Measurements from ENCODE around the gene SLC25A42.
"Not testable (repeated sequence)": the region's sequence is repeated elsewhere in the genome, so short reads cannot be mapped to it uniquely, and the experiment has no call there.

The SLC25A42 gene

DNA sequence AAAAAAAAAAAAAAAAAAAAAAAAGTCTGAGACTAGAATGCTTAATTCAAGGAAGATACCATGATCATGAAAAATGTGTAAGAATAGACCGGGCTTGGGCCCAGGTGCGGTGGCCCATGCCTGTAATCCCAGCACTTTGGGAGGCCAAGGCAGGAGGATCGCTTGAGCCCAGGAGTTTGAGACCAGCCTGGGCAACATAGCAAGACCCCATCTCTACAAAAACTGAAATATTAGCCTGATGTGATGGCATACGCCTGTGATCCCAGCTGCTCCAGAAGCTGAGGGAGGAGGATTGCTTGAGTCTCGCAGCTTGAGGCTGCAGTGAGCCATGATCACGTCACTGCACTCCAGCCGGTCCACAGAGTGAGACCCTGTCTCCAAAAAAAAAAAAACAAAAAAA is 43.1 kb downstream of the SLC25A42 start:
- DNase-seq: not testable (repeated sequence)

DNA sequence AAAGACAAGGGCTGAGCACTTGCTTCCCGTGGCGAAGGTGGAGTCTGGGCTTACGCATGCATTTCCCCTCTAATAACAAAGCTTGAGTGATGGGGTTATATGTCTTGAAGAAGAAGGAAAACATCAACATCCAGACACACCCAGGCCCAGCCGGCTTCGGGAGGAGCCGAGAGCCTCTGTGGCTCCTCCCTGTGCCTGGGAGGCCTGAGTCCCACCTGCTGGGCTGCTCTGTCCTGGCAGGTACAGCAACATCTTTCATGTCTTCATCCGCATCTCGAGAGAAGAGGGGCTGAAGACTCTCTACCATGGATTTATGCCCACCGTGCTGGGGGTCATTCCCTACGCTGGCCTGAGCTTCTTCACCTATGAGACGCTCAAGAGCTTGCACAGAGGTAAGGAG is 43.9 kb downstream of the SLC25A42 start:
- no peak for DNase-seq

DNA sequence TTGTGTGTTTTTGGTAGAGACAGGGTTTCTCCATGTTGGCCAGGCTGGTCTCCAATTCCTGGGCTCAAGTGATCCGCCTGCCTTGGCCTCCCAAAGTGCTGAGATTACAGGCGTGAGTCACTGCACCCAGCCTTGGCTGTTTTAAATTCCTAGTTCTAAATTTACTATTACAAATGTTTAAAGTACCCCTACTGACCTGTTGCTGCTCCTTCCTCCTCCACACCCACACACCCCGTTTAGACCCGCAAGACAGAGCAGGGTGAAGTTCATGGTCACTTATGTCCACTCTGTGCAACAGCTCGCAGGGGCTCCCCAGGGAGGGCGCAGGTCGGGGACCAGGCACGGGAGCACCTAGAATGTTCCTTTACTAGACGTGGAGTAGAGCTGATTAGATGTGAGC is 45.8 kb downstream of the SLC25A42 start:
- no peak for DNase-seq

DNA sequence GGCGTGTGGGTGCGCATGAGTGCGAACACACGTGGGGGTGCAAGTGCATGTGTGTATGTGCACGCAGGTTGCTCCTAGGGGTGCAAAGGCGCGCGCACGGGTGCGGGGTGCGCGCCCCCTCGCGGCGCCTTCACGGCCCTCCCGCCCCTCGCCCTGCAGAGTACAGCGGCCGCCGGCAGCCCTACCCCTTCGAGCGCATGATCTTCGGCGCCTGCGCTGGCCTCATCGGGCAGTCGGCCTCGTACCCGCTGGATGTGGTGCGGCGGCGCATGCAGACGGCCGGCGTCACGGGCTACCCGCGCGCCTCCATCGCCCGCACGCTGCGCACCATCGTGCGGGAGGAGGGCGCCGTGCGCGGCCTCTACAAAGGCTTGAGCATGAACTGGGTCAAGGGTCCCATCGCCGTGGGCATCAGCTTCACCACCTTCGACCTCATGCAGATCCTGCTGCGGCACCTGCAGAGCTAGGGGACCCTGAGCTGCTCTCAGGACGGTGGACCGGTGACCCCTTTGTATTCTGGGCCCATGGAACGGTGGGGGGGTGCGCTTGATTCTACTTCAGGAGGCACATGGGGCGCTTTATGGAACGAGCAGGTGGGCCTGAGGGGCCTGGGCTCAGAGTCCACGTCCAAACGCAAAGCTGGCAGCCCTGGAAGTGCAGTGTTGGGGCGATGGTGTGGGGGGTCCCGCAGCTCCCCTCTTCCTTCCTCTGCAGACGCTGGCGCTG is 46.8 kb downstream of the SLC25A42 start:
- no peak for DNase-seq

DNA sequence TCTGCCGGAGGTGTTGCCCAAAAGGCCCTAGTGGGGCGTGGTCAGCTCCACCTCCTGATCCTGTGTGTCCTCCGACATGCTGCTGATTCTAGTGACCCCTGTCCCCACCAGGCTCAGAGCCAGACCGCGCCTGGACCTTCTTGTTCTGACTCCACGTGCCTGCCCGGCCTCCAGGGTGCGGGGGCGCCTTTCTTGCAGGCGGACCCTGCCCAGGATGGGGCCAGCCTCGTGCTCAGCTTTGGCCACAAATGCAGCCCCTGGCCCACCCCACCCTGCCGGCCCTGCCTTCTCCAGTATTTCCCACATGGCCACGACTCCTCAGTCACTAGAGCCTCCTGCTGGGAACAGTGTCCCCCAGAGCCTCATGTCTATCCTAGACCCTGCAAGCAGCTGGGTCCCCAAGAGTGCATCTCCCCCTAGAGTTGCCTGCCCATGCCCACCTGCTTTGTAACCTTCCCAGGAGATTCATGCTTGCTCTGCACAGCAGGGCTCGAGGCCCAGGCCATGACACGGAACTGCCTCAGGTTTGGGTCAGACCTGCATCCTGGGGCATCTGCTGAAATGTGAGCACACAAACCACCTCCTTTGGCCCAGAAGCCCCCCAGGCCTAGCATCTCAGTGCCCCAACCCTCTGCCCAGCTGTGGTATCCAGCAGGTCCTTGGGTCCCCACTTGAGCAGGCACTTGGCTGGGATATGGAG is 47.5 kb downstream of the SLC25A42 start:
- DNase-seq: no peak

DNA sequence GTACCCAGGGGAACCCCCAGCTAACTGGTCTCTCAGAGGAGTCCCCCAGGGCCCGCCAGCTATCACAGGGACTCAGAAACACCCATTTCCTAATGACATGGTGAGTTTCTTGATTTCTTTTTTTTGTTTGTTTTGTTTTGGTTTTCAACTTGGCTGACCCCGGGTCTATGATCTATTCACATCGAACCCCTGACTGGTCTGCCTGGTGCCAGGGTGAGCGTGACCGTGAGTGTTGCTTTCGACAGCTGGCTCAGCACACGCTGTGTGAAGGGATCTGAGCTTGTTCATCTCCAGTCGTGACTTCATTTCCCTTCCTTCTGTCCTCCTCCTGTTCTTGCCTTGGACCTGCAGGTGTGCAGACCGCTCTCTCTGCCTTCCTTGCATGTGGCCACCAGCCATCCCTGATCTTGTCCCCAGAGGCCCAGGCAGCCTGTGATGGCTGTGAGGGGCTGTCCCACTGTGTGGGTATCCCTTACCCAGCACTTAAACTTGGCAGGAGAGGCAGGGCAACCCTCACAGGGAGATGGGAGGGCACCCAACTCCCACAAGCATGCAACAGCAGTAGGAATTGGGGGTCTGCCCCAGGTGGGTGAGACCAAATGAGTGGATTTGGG is 48.3 kb downstream of the SLC25A42 start:
- no peak for DNase-seq

DNA sequence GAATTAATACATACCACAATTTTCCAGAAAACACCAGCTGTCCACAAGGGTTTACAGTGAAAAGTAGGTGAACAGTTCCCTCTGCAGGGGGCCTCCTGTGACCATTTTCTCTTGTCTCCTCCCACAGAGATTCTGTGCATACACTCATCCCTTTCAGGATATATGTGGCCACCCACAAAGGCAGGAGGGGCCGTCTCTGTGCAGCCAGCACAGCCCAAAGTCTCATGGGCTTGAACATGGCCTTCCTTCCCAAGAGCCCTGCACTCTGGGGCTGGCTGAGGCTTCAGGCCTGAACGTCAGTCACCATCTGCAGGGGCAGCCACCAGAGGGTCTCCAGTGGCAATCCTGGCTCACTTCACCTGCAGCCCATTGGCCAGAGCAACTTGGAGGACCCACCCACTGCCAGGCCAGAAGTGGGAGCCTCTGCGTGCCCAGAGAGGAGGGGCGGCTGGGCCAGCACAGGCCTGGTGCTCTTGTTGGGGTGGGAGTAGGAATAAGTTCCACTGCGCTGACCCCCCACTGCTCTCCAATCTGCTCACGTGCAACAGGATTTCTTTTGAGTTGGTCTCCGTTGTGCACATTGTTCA is 49.3 kb downstream of the SLC25A42 start:
- DNase-seq: no peak

DNA sequence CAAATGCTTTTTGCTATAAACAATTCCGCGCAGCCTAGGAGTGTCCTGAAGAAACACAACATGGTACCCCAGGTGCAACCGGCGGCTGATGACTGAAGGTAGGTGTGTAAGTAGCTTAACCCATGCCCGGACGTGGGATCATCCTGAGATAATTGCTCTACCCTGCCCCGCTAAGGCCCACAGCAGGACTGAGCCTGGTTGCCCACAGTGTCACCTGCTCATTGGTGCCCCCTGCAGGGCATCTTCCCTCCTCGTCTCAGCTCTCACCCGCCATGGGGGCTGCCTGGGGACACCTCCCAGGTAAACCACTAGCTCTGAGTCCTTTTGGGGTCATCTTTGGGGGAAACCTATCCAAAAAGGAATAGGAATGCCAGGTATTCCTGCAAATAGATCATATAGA is 52.2 kb downstream of the SLC25A42 start:
- no peak for DNase-seq

DNA sequence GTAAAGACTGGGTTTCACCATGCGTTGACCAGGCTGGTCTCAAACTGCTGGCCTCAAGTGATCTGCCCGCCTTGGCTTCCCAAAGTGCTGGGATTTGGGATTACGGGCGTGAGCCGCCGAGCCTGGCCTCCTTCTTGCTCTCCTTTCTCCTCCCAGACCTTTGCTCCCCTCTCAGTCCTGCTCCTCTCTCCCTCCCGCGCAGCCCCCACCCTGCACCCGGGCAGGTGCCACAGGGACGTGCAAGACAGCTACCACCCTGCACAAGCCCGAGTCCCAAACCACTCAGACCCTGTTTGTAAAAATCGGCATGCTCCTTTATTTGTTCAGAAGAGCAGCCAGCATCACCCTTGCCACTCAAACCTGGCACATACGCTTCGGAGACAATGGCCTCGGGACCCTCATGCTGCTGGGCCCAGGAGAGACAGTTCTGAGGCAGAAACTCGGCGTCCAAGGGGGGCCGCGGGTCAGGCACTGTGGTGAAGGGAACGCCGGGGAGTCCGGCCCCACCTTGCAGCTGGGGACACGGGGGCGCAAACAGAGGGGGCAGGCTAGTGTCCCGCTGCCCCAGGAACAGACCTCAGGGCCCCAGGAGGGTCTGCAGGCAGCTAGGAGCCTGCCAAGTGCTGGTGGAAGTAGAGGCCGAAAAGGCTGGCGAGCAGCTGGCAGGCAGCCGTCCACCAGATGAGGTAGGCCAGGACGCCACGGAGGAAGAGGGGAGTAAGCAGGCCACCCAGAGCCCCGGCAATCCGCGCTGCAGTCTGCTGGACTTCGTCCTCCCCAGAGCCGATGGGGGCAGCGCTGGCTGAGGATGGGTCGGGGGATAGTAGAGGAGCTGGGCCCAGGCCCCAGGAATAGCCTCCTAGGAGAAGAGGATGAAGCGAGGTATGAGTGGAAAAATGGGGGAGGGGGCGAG is 55.8 kb downstream of the SLC25A42 start:
- DNase-seq: no peak

DNA sequence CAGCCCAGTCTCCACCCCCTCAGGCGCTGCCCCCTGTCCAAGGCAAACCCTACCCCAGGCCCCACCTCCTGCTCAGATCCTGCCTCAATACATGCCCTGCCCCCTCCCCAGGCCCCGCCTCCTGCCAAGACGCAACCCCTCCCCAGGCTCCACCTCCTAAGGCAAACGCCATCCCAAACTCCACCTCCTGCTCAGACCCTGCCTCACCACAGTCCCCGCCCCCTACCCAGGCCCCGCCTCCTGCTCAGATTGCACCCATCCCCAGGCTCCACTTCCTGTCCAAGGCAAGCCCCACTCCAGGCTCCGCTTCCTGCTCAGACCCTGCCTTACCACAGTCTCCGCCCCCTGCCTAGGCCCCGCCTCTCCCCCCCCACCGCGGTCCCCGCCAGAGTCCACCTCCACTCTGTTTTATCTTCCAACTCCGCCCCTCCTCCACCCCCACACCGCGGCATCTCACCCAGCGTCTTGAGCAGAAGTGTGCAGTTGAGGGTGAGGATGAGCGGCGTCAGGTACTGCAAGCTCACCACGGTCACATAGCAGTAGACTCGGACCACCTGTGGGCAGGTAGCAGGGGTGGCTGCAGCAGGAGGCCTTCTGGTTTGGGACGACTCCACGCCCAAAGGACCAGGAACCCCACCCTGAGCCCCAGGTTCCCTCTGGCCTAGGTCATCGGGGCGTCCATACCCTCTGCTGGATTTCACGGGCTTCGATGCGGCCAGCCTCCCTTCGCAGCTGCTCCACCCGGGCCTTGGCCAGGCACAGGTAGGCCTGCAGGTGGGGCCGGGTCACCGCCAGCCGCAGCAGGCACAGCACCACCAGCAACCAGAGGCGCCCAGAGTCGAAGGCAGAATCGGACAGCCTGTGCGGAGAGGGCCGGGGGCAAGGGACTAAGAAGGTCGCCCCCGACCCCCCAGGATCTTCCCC is 56.8 kb downstream of the SLC25A42 start:
- no peak for DNase-seq

DNA sequence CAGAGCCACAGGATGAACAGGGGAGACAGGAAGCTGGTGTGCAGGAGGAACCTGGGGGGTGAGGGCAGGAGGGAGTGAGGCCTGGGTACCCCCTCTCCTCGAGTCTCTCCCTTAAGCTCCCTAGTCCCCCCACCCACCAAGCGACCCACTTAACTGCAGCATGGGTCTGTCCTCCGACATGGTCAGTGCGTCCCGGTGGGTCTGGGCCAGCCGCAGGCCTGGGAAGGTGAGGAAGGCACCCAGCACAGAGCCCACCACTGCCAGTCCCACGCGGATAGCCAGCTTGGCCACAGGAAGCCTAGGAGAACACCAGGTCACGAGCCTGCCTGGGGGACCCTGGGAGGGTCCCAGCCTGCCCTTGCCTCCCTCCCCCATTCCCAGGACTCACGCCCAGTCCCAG is 57.6 kb downstream of the SLC25A42 start:
- no peak for DNase-seq

DNA sequence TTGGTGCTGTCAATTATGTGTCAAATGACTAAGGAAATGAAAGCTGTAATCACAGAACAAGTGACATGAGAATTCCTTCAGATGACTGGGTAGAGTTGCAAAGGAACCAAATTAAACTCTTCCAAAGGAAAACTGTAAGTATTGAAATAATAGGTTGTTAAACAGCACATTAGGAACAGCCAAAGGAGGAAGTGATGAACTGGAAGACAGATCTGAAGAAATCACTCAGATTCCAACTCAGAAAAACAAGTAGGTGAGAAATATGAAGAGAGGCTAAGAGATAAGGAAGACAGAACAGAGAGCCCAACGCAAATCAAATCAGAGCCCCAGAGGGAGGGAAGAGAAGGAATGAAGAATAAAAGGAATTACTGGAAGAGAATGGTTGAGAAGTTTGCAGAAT is 59.1 kb downstream of the SLC25A42 start:
- DNase-seq: no peak

DNA sequence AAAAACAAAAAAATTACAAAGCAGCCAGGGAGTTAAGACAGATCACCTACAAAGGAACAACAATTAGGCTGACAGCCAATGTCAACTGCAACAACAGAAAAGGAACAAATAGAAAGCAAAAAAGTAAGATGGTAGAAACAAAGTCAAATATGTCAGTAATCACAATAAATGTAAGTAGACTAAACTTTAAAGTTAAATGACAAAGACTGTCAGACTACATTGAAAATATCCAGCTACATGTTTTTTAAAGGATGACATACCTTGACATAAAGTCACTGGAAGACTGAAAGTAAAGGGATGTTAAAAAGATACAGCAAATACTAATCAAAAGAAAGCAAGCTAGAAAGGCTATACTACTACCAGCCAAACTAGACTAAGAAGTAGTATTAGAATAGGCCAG is 59.6 kb downstream of the SLC25A42 start:
- no peak for DNase-seq

DNA sequence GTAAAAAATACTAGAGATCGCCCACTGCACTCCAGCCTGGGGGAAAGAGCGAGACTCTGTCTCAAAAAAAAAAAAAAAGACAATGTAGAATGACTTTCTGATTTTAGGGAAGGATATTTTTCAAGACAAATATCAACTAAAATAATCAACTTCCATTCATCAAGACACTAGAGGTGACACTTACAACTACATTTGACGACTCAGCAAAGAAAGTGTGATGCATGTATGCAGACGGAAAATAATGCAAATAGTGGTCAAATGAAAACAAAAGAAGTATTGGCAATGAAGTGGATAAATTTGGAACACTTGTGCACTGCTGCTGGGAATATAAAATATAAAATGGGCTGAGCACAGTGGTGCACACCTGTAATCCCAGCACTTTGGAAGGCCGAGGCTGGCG is 62.3 kb downstream of the SLC25A42 start:
- no peak for DNase-seq

DNA sequence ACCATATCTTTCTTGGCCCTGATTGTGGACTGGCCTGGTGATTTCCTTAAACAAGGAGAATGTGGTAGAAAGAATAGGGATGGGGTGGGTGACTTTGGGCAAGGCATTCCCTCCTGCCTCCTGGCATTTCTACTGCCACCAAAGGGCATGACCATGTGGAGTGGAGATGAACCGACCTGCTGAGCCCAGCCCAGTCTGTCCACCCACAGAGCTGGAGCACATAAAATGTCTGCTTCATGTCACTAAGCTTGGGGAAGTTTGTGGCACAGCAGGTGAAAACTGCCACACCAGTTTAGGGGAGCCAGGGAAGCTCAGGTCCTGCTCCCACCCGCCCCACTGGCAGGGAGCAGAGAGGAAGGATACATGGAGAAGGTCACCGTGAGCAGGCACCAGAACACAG is 68.2 kb downstream of the SLC25A42 start:
- no peak for DNase-seq

DNA sequence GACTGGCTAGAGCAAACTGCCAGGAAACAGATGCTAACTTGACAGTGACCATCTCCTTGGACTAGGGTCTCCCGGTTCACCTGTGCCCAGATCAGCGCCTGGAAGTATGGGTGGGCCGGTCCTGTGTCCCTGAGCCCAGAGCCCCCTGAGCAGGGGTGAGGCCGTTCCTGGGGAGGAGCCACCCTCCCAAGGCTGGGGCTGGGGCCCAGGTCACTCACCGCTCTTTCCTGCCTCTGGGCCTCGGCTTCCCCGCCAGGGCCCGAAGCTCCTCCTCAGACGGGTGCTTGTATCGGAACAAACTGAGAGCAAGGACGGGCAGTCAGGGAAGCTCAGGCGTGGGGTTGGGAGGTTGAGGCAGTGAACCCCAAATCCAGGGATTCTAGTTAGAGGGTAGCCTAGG is 69.1 kb downstream of the SLC25A42 start:
- no peak for DNase-seq

DNA sequence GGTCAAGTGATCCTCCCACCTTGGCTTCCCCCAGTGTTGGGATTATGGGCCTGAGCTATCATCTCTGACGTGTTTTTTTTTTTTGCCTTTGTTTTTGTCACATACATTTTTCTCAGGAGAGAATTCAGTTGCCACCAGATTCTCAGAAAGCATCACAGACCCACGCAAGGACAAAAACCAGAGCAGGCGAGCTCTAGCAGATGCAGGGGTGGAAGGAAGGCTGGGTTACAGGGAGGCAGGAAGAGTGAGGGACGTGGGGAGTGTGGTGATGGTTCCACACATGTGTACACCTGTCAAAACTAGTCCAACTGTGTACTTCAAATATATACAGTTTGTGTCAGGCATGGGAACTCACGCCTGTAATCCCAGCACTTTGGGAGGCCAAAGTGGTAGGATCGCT is 70.2 kb downstream of the SLC25A42 start:
- no peak for DNase-seq

DNA sequence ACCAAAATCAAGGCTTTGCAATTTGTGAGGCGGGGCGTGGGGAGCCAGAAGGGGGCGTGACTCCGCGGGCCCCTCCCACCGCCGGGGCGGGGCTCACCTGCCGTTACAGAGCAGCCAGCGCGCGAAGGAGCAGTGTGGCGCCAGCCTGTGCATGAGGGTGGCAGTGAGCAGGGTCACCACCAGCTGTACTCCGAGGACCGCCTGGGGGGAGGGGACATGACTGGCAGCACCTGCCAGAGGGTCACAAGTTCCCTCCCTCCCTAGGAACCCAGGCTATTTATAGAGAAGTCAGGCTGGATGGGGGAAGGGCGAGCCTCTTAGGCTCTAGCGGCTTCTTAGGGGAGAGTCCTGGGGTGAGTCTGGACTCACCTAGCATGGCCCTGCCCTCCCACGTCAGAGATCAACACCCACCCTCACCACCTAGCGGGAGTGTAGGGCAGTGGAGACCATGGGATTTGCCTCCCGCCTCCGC is 70.9 kb downstream of the SLC25A42 start:
- no peak for DNase-seq

DNA sequence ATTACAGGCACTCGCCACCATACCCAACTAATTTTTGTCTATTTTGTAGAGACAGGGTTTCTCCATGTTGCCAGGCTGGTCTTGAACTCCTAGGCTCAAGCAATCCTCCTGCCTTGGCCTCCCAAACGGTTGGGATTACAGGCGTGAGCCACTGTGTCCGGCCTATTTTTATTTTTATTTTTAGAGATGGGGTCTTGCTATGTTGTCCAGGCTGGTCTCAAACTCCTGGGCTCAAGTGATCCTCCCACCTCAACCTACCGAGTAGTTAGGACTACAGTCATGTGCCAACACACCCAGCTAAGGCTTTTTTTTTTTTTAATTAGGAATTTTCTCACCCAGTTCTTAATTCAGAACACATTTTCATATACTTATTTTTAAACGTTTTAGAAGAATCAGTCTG is 71.9 kb downstream of the SLC25A42 start:
- DNase-seq: not testable (repeated sequence)

DNA sequence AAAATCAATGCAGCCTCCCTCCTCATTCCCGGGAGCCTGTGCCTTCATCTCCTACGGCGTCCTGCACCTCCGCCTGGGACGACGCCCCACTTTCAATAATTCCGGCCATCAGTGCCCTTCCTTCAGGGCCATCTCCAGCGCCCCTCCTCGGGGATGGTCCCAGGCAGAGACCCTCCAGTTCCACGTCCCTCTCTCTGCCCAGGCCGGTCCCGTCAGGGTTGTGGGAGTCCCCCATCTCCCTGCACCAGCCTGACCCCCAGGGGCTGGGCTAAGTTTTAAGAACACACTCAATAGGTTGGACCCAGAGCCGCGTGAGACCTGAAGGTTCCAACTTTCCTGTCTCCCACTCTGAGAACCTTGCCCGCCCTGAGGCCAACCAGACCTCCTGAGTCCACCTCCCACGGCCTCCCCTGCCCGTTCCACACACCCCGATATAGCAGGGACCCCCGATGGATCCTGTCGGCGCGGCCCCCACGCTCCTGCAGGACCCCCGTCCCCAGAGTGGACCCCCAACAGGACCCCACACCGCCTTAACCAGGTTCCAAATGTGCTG is 73.8 kb downstream of the SLC25A42 start:
- no peak for DNase-seq

Data from NCI-H2081 (cell line).